ENCODE measurements around the gene VASN. TPM values are rescaled to one million over a fixed set of nuclear protein-coding genes. Genes with fewer than 3 reads are reported as not detected.

VASN gene
- total and polyA plus RNA-seq, 9 of the 15 experiments (the other 6 are each of a cell fraction or from before 2014, with no cell fraction given), result 0.01 to 2.5 (median 0.41) TPM; not detected in 1

DNA sequence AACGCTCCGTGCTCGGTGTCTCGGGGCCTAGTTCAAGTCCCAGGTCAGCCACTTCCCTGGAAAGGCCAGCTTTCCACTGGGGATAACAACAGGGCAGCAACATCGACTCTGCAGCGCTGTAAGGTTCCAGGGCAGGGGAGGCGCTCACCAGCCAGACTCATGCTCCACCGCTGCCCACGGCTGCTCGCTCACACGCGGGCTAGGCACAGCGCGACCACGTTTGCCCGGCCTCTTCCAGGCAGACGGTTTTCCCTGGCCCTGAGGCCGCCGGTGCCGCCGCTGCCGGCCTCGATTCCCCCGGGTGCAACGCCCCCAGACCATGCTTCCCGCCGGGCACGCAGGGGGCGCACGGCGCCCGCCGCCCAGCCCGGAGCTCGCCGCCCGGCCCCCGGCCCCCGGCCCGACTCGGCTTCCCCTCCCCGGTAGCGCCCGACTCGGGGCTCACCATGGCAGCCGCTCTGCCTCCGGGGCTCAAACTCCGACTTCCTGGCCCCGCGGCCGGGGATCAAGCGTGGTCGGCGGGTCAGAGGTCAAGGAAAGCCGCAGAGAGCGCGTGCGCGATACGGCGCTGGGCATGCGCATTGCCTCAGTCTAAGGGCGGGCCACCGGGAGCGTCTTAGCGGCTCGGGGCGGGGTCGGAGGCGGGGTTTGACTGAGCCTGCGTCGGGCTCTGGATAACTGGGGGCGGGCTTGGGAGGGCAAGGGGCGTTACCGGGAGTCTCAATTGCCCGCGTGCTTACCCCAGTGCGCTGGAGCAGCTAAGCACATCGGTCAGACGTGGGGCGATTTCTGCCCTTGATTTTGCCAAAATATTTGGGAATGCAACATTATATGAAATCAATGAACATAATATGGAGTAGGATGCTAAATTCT lies 20.6 kb upstream of the VASN start, which contains the start of gene PAM16 (continued):
- TF ChIP-seq ZBTB17 (CRISPR knock-in tag; IDR thresholded peaks at IDR 0.05) (no peak), ESRRB (CRISPR knock-in tag; IDR thresholded peaks at IDR 0.05; ENCODE audit: borderline replicate concordance) (no peak), NR1H2 (CRISPR knock-in tag; IDR thresholded peaks at IDR 0.05) (no peak), TCF7L2 (IDR thresholded peaks at IDR 0.05; ENCODE audit: low read depth, low read length) (no peak), TAF9B (IDR thresholded peaks at IDR 0.05; ENCODE audit: partially characterized antibody) (no peak), CCAR2 (IDR thresholded peaks at IDR 0.05; ENCODE audit: low read depth, low read length) (no peak), ZNF197 (CRISPR knock-in tag; IDR thresholded peaks at IDR 0.05; ENCODE audit: low read depth) (no peak), ZBTB7A (IDR thresholded peaks at IDR 0.05; ENCODE audit: borderline replicate concordance, control insufficient read depth, low read depth, low read length) (peak; percentile 29; the same call in 1 of the 2 replicates), ZFPM2 (CRISPR knock-in tag; IDR thresholded peaks at IDR 0.05) (no peak), HNRNPL (IDR thresholded peaks at IDR 0.05; ENCODE audit: low read depth, low read length) (0 out of 2 replicates have a peak, but pooled peaks have one; percentile 21), RBM39 (optimal IDR thresholded peaks at IDR 0.05; ENCODE audit: low read depth, low read length) (no peak), HMGN3 (IDR thresholded peaks at IDR 0.05; ENCODE audit: borderline replicate concordance, extremely low read depth, insufficient read length, low read depth, low read length) (peak; percentile 71), ZNF175 (CRISPR knock-in tag; IDR thresholded peaks at IDR 0.05; ENCODE audit: low read depth) (no peak), CAMTA2 (CRISPR knock-in tag; conservative IDR thresholded peaks at IDR 0.05) (no peak), TAF7 (tag; IDR thresholded peaks at IDR 0.05) (no peak), FOSL1 (tag; conservative IDR thresholded peaks at IDR 0.05) (no peak), TCF15 (CRISPR knock-in tag; IDR thresholded peaks at IDR 0.05) (no peak)
- TF ChIP-seq, protein P1, sequence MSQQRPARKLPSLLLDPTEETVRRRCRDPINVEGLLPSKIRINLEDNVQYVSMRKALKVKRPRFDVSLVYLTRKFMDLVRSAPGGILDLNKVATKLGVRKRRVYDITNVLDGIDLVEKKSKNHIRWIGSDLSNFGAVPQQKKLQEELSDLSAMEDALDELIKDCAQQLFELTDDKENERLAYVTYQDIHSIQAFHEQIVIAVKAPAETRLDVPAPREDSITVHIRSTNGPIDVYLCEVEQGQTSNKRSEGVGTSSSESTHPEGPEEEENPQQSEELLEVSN (IDR thresholded peaks at IDR 0.05; ENCODE audit: borderline replicate concordance in 1 of 2, extremely low read depth in 1 of 2, insufficient read depth in 1 of 2, insufficient read length in 1 of 2, low read depth in 1 of 2, low read length in 1 of 2, poor library complexity in 1 of 2, severe bottlenecking in 1 of 2), result peak in 1 of 2 experiments; percentile 89

Data from K562 (cell line).